ENCODE data around the gene MYCBP2.
"Not testable (repeated sequence)": the region's sequence is repeated elsewhere in the genome, so short reads cannot be mapped to it uniquely, and the experiment has no call there.

Gene MYCBP2

DNA sequence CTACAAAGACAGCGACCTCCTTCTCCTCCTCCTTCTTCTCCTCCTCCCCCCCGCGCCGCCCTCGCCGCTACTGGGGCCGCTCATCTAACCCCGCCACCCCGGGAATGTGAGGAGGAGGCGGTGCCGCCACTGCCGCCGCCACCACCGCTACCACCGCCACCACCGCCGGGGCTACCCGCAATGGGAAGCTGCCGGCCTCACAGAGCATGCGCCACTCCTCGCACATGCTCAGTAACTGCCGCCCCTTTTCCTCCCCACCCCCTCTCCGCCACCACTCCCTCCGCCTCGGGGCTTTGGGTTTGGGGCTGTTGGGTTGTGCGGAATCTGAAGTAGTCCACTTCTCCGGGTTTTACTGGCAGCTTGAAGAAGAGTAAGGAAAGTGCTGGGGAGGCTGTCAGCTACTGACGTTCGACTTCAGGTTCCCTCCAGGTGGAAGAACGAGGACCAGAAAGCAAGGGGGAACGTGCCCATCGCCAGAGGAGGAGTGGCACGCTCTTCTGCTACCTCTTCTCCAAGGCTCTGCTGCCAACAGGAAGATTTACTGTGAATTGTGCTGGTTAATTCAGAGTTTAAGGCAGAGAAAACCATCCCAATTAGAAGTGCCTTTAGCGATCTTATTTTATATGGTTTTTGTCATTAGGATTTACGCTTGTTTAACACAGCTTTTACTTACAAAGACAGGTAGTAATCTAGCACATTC is at the start of gene MYCBP2:
Gene MYCBP2 (minus strand): TSS at position 190 of the 700 bp plus-strand sequence. CDS start 319 bp downstream, outside the sequence.
- peak; percentile 96 to 98 for DNase-seq

GRCh38 chr13:77375560-77376108 is 48.7 kb upstream of the MYCBP2 start:
- DNase-seq = no peak

DNA sequence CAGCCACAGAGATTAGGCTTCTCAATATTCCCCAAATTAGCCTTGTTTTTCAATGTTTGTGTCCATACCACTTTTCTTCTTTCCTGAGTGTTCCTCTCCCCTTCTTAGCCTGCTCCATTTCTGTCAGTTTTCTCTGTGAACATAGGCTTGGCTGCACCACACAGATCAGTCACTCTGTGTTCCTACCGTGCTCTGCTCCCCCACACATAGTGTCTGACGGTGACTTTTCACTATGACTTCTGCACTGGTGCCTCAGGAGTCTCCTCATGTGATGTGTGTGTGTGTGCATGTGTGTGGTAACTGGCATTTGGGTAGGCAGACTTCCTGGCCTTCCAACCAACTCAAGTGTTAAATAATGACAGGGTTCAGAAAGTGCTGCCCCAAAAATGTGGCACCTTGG is 47.9 kb upstream of the MYCBP2 start:
- no peak for DNase-seq

GRCh38 chr13:77374339-77374738 is 47.4 kb upstream of the MYCBP2 start:
- DNase-seq = no peak

- peak in 1 of 2 experiments; percentile 7 for DNase-seq
Observed at GRCh38 chr13:77373502-77373901, 46.6 kb upstream of the MYCBP2 start.

GRCh38 chr13:77372275-77372674 is 45.4 kb upstream of the MYCBP2 start:
- DNase-seq = no peak

GRCh38 chr13:77370888-77371287 is 44.0 kb upstream of the MYCBP2 start:
- DNase-seq = no peak

DNA sequence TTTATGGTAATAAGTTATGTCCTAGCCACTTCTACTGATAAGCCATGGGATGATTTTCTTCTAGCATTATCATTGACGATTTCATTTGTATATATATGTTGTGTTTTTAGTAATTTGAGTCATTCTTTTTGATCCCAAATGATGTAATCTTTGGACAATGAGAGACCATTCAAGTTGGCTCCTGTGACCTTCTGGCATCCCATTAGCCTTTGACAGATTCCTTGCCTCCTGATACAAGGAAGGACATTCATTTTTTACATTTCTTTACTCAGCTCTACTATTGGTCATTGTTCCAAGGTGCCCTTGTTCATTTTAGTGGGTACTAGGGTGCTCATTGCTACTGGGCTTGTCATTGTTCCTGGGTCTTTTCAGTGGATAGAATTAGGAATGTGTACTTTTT is 35.3 kb upstream of the MYCBP2 start:
- no peak for DNase-seq

- DNase-seq = no peak
Observed at GRCh38 chr13:77360032-77360685, 33.3 kb upstream of the MYCBP2 start.

DNA sequence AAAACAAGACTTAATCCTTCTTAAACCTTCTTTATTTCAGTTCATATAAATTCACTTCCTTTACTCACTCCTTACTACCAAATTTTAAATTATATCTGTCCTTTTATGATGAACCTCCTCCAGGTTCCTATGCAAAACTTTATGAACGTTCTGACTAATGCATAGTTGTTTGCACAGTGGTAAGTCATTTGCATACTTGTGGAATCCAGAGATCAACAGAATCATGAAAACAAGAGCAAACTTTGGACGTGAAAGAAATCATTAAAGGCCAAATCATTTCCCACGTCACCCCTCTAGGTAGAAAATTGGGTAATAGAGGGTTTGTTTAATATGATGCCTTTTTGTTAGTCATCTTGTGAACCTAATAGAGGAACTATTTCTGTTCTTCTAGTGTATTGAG is 32.3 kb upstream of the MYCBP2 start:
- no peak for DNase-seq

- no peak for DNase-seq
Observed at GRCh38 chr13:77358001-77358400, 31.1 kb upstream of the MYCBP2 start.

- DNase-seq = no peak
Observed at GRCh38 chr13:77356155-77356554, 29.3 kb upstream of the MYCBP2 start.

- no peak for DNase-seq
Observed at GRCh38 chr13:77353995-77354394, 27.1 kb upstream of the MYCBP2 start.

GRCh38 chr13:77351315-77351714 is 24.4 kb upstream of the MYCBP2 start:
- DNase-seq = no peak

GRCh38 chr13:77350811-77351210 is 23.9 kb upstream of the MYCBP2 start:
- no peak for DNase-seq

DNA sequence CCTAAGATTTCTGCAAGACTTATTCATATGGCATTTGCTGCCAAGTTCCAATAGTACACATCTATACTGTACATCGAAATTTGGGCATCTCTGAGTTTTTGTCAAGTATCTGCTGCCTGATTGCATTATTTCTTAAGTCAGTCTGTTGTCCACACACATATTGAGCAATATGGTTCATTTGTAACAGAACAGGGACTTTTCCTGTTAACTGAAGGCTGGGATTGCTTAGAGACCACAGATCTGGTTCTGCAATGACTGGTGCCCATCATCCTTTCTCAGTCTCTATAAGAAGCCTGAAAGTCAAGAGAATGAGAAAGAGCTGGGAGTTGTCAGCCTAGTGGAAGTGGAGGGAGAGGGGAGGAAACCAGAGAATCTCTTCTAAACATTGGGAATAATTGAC is 22.5 kb upstream of the MYCBP2 start:
- no peak for DNase-seq

DNA sequence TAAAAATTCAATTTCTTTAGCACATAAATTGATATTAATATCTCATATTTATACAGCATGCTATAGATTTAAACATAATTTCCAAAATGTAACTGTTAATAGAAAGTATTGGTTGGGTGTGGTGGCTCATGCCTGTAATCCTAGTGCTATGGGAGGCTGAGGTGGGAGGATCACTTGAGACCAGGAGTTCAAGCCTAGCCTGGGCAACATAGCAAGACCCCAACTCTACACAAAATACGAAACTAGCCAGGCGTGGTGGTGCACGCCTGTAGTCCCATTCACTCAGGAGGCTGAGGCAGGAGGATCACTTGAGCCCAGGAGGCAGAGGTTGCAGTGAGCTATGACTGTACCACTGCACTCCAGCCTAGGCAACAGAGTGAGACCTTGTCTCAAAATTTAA is 20.5 kb upstream of the MYCBP2 start:
- DNase-seq = not testable (repeated sequence)

DNA sequence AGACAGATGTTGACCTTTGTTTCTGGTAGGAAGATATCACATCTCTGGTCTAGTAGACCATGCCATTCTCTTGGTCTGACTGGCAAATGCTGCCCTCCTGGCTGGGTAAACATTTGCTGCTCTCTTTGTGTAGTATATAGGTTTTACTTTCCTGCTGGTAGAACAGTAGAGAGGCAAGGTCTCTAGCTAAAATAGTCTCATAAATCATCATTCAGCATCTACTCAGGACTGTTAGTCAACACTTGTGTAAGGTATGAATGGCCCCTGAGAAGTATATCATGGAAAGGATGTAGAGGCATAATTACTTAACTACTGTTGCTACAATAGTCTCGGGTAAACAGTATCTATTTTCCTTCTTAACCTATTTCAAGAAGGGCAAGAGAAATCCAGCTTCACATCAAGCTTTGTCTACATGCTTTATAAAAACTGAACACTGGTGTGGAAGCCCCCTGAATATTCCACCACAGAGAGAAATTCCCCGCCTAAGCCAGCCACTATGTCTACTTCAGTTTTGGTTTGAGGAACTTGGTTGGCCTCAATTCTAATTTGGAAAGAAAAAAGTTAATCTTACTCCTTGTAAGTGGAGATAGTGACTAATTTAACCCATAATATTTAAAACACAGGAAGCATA is 18.4 kb upstream of the MYCBP2 start:
- peak; percentile 20 to 77 for DNase-seq

GRCh38 chr13:77343841-77344240 is 16.9 kb upstream of the MYCBP2 start:
- DNase-seq = no peak

GRCh38 chr13:77339408-77339807 is 12.5 kb upstream of the MYCBP2 start:
- no peak for DNase-seq

DNA sequence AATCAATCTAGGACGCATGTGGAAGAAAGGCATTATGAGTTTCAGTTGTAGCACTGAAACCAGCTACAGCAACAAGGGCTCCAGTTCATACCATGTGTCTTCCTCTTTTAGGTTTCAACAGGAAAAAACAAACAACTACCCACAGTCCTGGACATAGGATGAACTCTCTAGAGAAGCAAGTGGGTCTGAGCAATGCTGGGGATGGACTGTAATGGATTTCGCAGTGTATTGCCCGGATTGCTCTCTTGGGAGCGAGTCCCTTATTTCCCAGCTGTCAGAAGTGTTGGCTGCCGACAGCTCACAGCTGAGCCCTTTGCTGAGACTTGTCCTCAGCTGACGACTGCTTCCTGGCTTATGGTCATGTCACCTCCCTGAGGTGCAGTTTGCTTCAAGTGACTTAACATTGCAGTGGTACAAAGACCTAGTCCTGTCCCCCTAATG is 12.1 kb upstream of the MYCBP2 start:
- DNase-seq = no peak

DNA sequence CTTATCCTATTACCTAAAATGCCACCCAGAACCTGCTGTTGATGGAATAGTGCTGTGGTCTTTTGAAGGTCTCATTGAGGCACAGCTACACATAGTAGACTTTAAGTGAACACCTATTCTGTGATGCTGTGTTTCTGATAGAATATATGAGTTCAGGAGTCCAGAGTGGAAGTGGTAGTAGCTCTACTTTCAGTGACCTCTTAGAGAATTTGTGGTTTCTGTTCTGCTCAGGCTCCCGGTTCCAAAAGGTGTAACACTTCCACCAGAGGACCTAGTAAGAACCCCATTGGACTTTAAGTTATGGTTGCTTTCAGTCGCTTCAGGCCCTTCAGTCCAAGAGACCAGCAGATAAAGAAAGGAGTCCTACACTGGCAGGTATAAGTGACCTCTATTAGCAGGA is 11.4 kb upstream of the MYCBP2 start:
- no peak for DNase-seq

GRCh38 chr13:77337159-77337558 is 10.3 kb upstream of the MYCBP2 start:
- DNase-seq = no peak

DNA sequence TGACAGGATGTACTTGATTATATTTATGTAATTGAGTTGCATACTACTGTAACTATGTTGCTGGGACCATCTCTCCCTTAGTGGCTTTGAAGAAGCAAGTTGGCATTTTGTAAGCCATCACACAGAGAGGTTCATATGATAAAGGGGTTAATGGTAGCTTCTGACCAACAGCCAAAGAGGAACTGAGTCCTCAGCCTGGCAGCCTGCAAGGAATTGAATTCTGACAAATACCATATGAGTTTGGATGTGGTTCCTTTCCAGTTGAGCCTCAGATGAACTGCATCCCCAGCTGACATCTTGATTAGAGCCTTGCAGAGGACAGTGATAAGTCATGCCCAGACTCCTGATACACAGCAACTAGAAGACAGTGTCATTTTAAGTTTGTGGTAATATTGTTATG is 8.6 kb upstream of the MYCBP2 start:
- DNase-seq = no peak
